ENCODE measurements around the gene INSYN2B.

GRCh38 chr5:169922474-169922873, 57.8 kb downstream of the INSYN2B start:
- TF ChIP-seq CTCF (conservative IDR thresholded peaks at IDR 0.05; ENCODE audit: low read depth in 2 of 2) (no peak), EZH2 (IDR thresholded peaks at IDR 0.05; ENCODE audit: low read depth, unreplicated experiment) (no peak)
